HCT116 (cell line): ENCODE measurements around the gene ZNF441. TPM values are rescaled to one million over a fixed set of nuclear protein-coding genes. Genes with fewer than 3 reads are reported as not detected.

Experiments
- ATAC-seq: fragments of 200-7000 bp; cut with Tn5 transposase; 2 replicates; pipeline ENCODE4 v1.9.1; 2020; ENCODE audit warnings: mild to moderate bottlenecking, moderate library complexity
- BruUV-seq: library from RNA; stranded (reverse); fragments of 400-500 nt; replicated peaks from 2 replicates; lab custom pipeline; 2021; lab: Mats Ljungman, UMichigan
- CTCF ChIA-PET: fragments of 300-600 bp; sonication (Branson Sonifier 250); formaldehyde crosslinking; loops from one replicate; lab custom pipeline; 2021; ENCODE audit warnings: antibody characterized with exemption; lab: Charles Lee
- POLR2A ChIA-PET: fragments of 300-600, 350-600 bp; sonication (Branson Sonifier 250); formaldehyde crosslinking; loops from one replicate; lab custom pipeline; 2021; ENCODE audit warnings: antibody characterized with exemption; lab: Charles Lee
- RAD21 ChIA-PET, 2 experiments: fragments of 300-600 bp; sonication (Branson Sonifier 250); formaldehyde crosslinking; loops; one replicate each; lab custom pipeline; 2023; ENCODE audit warnings: low total read pairs in 2 of 2; ENCODE audit not compliant: uncharacterized antibody in 2 of 2, unreplicated experiment in 2 of 2, low non-redundant PET in 1 of 2; lab: Charles Lee
- DNase-seq: peaks from one replicate; pipeline ENCODE4 v3.0.0-alpha.2; 2010; ENCODE audit warnings: low read depth, low spot score
- H2AFZ ChIP-seq: fragments of 200-600 bp; shearing (Covaris generic), sonication (generic); 2 replicates; pipeline ENCODE4 v1.6.1; 2017; ENCODE audit warnings: low read depth, mixed run types, mixed read lengths, antibody characterized with exemption, low read length; ENCODE audit not compliant: poor library complexity, severe bottlenecking
- H3K27ac ChIP-seq: 2 replicates; pipeline ENCODE4 v1.5.1; 2012; ENCODE audit warnings: low read depth, low read length
- H3K27me3 ChIP-seq: fragments of 200-600 bp; sonication (generic); 2 replicates; pipeline ENCODE4 v1.6.1; 2016; ENCODE audit warnings: mixed run types, low read length, mixed read lengths; ENCODE audit not compliant: insufficient read depth
- H3K36me3 ChIP-seq, 2 experiments: fragments of 200-500 bp in 1 of 2; fragments of 200-600 bp in 1 of 2; sonication (Bioruptor generic) in 1 of 2; sonication (generic) in 1 of 2; 2 replicates each; pipeline versions ENCODE4 v1.5.1 to v1.6.1; 2014 to 2016; ENCODE audit warnings: low read length in 2 of 2, inconsistent platforms in 1 of 2, mixed read lengths in 1 of 2, mixed run types in 1 of 2; ENCODE audit not compliant: insufficient read depth in 2 of 2, control insufficient read depth in 1 of 2
- H3K4me1 ChIP-seq, 2 experiments: fragments of 200-600 bp in 1 of 2; sonication (generic) in 1 of 2; 2 replicates each; pipeline versions ENCODE4 v1.5.1 to v1.6.1; 2012 to 2017; ENCODE audit warnings: low read length in 2 of 2, inconsistent platforms in 1 of 2, mild to moderate bottlenecking in 1 of 2, mixed read lengths in 1 of 2, mixed run types in 1 of 2, moderate library complexity in 1 of 2; ENCODE audit not compliant: insufficient read depth in 2 of 2, control insufficient read depth in 1 of 2
- H3K4me2 ChIP-seq: fragments of 200-600 bp; sonication (generic); 2 replicates; pipeline ENCODE4 v1.6.1; 2017; ENCODE audit warnings: mixed run types, low read length, mixed read lengths
- H3K4me3 ChIP-seq, 2 experiments: fragments of 200-600 bp in 1 of 2; sonication (generic) in 1 of 2; replicated peaks in 1 of 2; 2 replicates each; pipeline ENCODE4 v1.5.1; 2011 to 2016; ENCODE audit warnings: low read length in 2 of 2, control low read depth in 1 of 2, low read depth in 1 of 2, mild to moderate bottlenecking in 1 of 2, mixed read lengths in 1 of 2, mixed run types in 1 of 2
- H3K79me2 ChIP-seq: fragments of 200-600 bp; sonication (generic); 2 replicates; pipeline ENCODE4 v1.6.1; 2017; ENCODE audit warnings: mild to moderate bottlenecking, mixed run types, low read length, moderate library complexity, mixed read lengths; ENCODE audit not compliant: insufficient read depth
- H3K9ac ChIP-seq: fragments of 200-600 bp; sonication (generic); 2 replicates; pipeline ENCODE4 v1.6.1; 2016; ENCODE audit warnings: low read length, mixed read lengths
- H3K9me2 ChIP-seq: fragments of 200-600 bp; sonication (generic), shearing (Covaris generic); 2 replicates; pipeline ENCODE4 v1.6.1; 2017; ENCODE audit warnings: mixed run types, mild to moderate bottlenecking, moderate library complexity; ENCODE audit not compliant: insufficient read depth
- H3K9me3 ChIP-seq, 2 experiments: fragments of 200-500 bp in 1 of 2; fragments of 200-600 bp in 1 of 2; sonication (Bioruptor generic) in 1 of 2; sonication (generic) in 1 of 2; 2 replicates each; pipeline ENCODE4 v1.6.1; 2014 to 2017; ENCODE audit warnings: low read length in 2 of 2, mixed read lengths in 2 of 2, inconsistent platforms in 1 of 2, low read depth in 1 of 2, mild to moderate bottlenecking in 1 of 2, mixed run types in 1 of 2, moderate library complexity in 1 of 2; ENCODE audit not compliant: control insufficient read depth in 1 of 2, insufficient read depth in 1 of 2
- H4K20me1 ChIP-seq: fragments of 200-600 bp; sonication (generic), shearing (Covaris generic); 2 replicates; pipeline ENCODE4 v1.6.1; 2017; ENCODE audit warnings: mixed run types, mild to moderate bottlenecking, moderate library complexity; ENCODE audit not compliant: insufficient read depth
- ATF3 ChIP-seq: IDR thresholded peaks from 2 replicates; pipeline ENCODE4 v1.6.1; 2012
- CBX3 ChIP-seq: IDR thresholded peaks from 2 replicates; pipeline ENCODE4 v1.6.1; 2012; ENCODE audit warnings: low read depth
- CEBPB ChIP-seq: IDR thresholded peaks from 2 replicates; pipeline ENCODE4 v1.6.1; 2012; ENCODE audit warnings: low read depth
- EGR1 ChIP-seq: IDR thresholded peaks from 2 replicates; pipeline ENCODE4 v1.6.1; 2012; ENCODE audit warnings: low read depth
- ELF1 ChIP-seq: IDR thresholded peaks from 2 replicates; pipeline ENCODE4 v1.6.1; 2012; ENCODE audit warnings: low read depth, borderline replicate concordance
- EZH2phosphoT487 ChIP-seq: fragments of 200-600 bp; IDR thresholded peaks from 2 replicates; pipeline ENCODE4 v1.6.1; 2018; ENCODE audit warnings: antibody characterized with exemption, borderline replicate concordance
- JUND ChIP-seq: IDR thresholded peaks from 2 replicates; pipeline ENCODE4 v1.6.1; 2012
- MAX ChIP-seq: IDR thresholded peaks from 2 replicates; pipeline ENCODE4 v1.6.1; 2012
- POLR2A ChIP-seq: IDR thresholded peaks from 2 replicates; pipeline ENCODE4 v1.7.0; 2011; ENCODE audit warnings: borderline replicate concordance; ENCODE audit not compliant: insufficient read depth, insufficient read length; ENCODE audit errors: extremely low read depth
- POLR2AphosphoS5 ChIP-seq: IDR thresholded peaks from 2 replicates; pipeline ENCODE4 v1.6.1; 2011; ENCODE audit warnings: mild to moderate bottlenecking, low read depth, low read length, moderate library complexity
- RAD21 ChIP-seq: IDR thresholded peaks from 2 replicates; pipeline ENCODE4 v1.6.1; 2012; ENCODE audit warnings: low read depth, mild to moderate bottlenecking
- REST ChIP-seq: IDR thresholded peaks from 2 replicates; pipeline ENCODE4 v1.6.1; 2012; ENCODE audit warnings: low read depth
- SIN3A ChIP-seq: IDR thresholded peaks from 2 replicates; pipeline ENCODE4 v1.6.1; 2012; ENCODE audit warnings: low read depth
- SP1 ChIP-seq: IDR thresholded peaks from 2 replicates; pipeline ENCODE4 v1.6.1; 2012; ENCODE audit warnings: low read depth
- SRF ChIP-seq: IDR thresholded peaks from 2 replicates; pipeline ENCODE4 v1.6.1; 2012; ENCODE audit warnings: low read depth
- TCF7L2 ChIP-seq: IDR thresholded peaks from 2 replicates; pipeline ENCODE4 v1.7.0; 2011; ENCODE audit warnings: borderline replicate concordance, inconsistent platforms; ENCODE audit not compliant: insufficient read depth, insufficient read length; ENCODE audit errors: extremely low read depth
- YY1 ChIP-seq: IDR thresholded peaks from 2 replicates; pipeline ENCODE4 v1.6.1; 2011; ENCODE audit warnings: low read length, low read depth, moderate library complexity, mild to moderate bottlenecking; ENCODE audit not compliant: insufficient replicate concordance; ENCODE audit errors: extremely low read depth
- ZBTB33 ChIP-seq: IDR thresholded peaks from 2 replicates; pipeline ENCODE4 v1.6.1; 2011; ENCODE audit warnings: mild to moderate bottlenecking, low read length, moderate library complexity; ENCODE audit not compliant: insufficient replicate concordance; ENCODE audit errors: extremely low read depth
- ZFX ChIP-seq: fragments of 450-650 bp; IDR thresholded peaks from 2 replicates; pipeline ENCODE4 v1.6.1; 2017
- ZNF274 ChIP-seq: fragments of 200-500 bp; sonication (Bioruptor generic); IDR thresholded peaks from 2 replicates; pipeline ENCODE4 v1.6.1; 2014; ENCODE audit warnings: mild to moderate bottlenecking, low read depth, low read length, inconsistent platforms
- intact Hi-C: fragments of 100-400 bp; cut with micrococcal nuclease; formaldehyde crosslinking; loops from 2 replicates; pipeline ENCODE4 v1.10.0; 2022
- total RNA-seq: library from RNA; stranded (reverse); gene quantifications from one replicate; pipeline ENCODE4 v1.2.1, GENCODE V29; 2021; ENCODE audit not compliant: unreplicated experiment

Gene ZNF441
- total RNA-seq, 1 experiment from 2014 or later: 1.1 TPM

GRCh38 chr19:11759805-11760204 is 7.0 kb upstream of the ZNF441 start:
- ChIA-PET CTCF (no interaction called here), RAD21 (no interaction called here), POLR2A (no interaction called here)
- Histone ChIP-seq H3K27me3 (no peaks in the 10 kb centered on the region), H3K9ac (no peak overlapping the region), H3K4me1 (no peaks in the 10 kb centered on the region), H3K9me3 (peaks cover 4 to 15% of the 10 kb centered on the region in 2 experiments; a peak in 2 of 4 replicates), H3K36me3 (no peaks in the 10 kb centered on the region), H2AFZ (no peak overlapping the region), H3K4me2 (no peak overlapping the region), H3K79me2 (no peaks in the 10 kb centered on the region), H3K4me3 (no peak overlapping the region), H4K20me1 (no peaks in the 10 kb centered on the region), H3K27ac (no peak overlapping the region), H3K9me2 (no peaks in the 10 kb centered on the region)
- TF ChIP-seq ELF1 (no peak), CEBPB (no peak), EGR1 (no peak), YY1 (no peak), ZFX (no peak), SRF (no peak), RAD21 (no peak), TCF7L2 (no peak), ATF3 (no peak), POLR2A (no peak), SP1 (no peak), EZH2phosphoT487 (no peak), POLR2AphosphoS5 (no peak), JUND (no peak), CBX3 (no peak), MAX (no peak), SIN3A (no peak), REST (no peak), ZNF274 (no peak), ZBTB33 (no peak)
- ATAC-seq (no peak), DNase-seq (no peak)
- intact Hi-C loops: no loop called here
- no TSS peak for BruUV-seq
